ENCODE results near the gene STT3B.
A peak's percentile ranks its signal among the peaks of the same experiment; 100 is the strongest.

Gene STT3B

GRCh38 chr3:31521468-31521867 lies 11.3 kb upstream of the STT3B start:
- no peak for TF ChIP-seq CTCF (IDR thresholded peaks at IDR 0.05; ENCODE audit: extremely low read depth, missing control alignments)

GRCh38 chr3:31522152-31522551 lies 10.6 kb upstream of the STT3B start:
- TF ChIP-seq CTCF (IDR thresholded peaks at IDR 0.05; ENCODE audit: extremely low read depth, missing control alignments): no peak
- DNase-seq (ENCODE audit: low spot score): peak; percentile 53

More at GRCh38 chr3:31521468-31521867, 11.3 kb upstream of the STT3B start:
- DNase-seq (ENCODE audit: low spot score): no peak

- DNase-seq (ENCODE audit: low spot score): no peak
- no peak for TF ChIP-seq CTCF (IDR thresholded peaks at IDR 0.05; ENCODE audit: extremely low read depth, missing control alignments)
These were observed 9.2 kb upstream of the STT3B start for GRCh38 chr3:31523543-31523942.

- TF ChIP-seq CTCF (IDR thresholded peaks at IDR 0.05; ENCODE audit: extremely low read depth, missing control alignments): no peak
- DNase-seq (ENCODE audit: low spot score): no peak
These were observed 7.2 kb upstream of the STT3B start for GRCh38 chr3:31525532-31525931.

- DNase-seq (ENCODE audit: low spot score): no peak
- TF ChIP-seq CTCF (IDR thresholded peaks at IDR 0.05; ENCODE audit: extremely low read depth, missing control alignments): no peak
These were observed 3.3 kb upstream of the STT3B start for GRCh38 chr3:31529421-31529820.

- DNase-seq (ENCODE audit: low spot score): no peak
- no peak for TF ChIP-seq CTCF (IDR thresholded peaks at IDR 0.05; ENCODE audit: extremely low read depth, missing control alignments)
These were observed 2.4 kb upstream of the STT3B start for GRCh38 chr3:31530039-31530959.

- no peak for DNase-seq (ENCODE audit: low spot score)
- TF ChIP-seq CTCF (IDR thresholded peaks at IDR 0.05; ENCODE audit: extremely low read depth, missing control alignments): no peak
These were observed 1.8 kb upstream of the STT3B start for GRCh38 chr3:31530960-31531335.
